Fibroblast of villous mesenchyme (primary cell): ENCODE measurements around the gene INPP5A. TPM values are rescaled to one million over a fixed set of nuclear protein-coding genes. Genes with fewer than 3 reads are reported as not detected.
"Not testable (repeated sequence)": the region's sequence is repeated elsewhere in the genome, so short reads cannot be mapped to it uniquely, and the experiment has no call there.

ENCODE experiments used
- DNase-seq: peaks from one replicate; pipeline ENCODE4 v3.0.0-alpha.2; 2010; ENCODE audit warnings: low read depth
- H3K4me3 ChIP-seq: 2 replicates; pipeline ENCODE4 v1.5.1; 2011; ENCODE audit warnings: low read depth, mild to moderate bottlenecking, low read length
- total RNA-seq: library from RNA; depleted of rRNA; stranded (reverse); fragments of >200 nt; gene quantifications from 2 replicates; pipeline ENCODE4 v1.2.3, GENCODE V29; 2012
- TF ChIP-seq, protein P1 (sequence below): IDR thresholded peaks from 2 replicates; pipeline ENCODE4 v1.5.1; 2012; ENCODE audit warnings: low read depth, mild to moderate bottlenecking, low read length; ENCODE audit not compliant: insufficient read depth

INPP5A gene, protein sequence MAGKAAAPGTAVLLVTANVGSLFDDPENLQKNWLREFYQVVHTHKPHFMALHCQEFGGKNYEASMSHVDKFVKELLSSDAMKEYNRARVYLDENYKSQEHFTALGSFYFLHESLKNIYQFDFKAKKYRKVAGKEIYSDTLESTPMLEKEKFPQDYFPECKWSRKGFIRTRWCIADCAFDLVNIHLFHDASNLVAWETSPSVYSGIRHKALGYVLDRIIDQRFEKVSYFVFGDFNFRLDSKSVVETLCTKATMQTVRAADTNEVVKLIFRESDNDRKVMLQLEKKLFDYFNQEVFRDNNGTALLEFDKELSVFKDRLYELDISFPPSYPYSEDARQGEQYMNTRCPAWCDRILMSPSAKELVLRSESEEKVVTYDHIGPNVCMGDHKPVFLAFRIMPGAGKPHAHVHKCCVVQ
- 33.2 and 36.7 TPM in 2 replicates for total RNA-seq

DNA sequence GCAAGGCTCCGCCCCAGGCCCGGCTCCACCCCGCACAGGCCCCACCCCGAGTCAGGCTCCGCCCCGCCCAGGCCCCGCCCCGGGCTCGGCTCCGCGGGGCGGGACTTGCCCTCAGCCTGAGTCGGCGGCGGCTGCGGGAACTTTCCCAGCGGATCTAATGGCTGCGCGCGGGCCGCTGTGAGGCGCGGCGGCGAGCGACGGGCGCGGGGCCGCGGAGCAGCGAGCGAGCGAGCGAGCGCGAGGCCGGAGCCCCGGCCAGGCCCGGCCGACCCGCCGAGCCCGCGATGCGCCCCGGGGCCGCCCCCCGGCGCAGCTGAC is at the start of gene INPP5A:
Gene INPP5A (plus strand): TSS at position 104 of the 318 bp plus-strand sequence. CDS start 310 bp downstream, outside the sequence.
- DNase-seq = no peak
- H3K4me3 ChIP-seq = peak within 1 kb of the TSS; percentile 83
- TF ChIP-seq, protein P1, sequence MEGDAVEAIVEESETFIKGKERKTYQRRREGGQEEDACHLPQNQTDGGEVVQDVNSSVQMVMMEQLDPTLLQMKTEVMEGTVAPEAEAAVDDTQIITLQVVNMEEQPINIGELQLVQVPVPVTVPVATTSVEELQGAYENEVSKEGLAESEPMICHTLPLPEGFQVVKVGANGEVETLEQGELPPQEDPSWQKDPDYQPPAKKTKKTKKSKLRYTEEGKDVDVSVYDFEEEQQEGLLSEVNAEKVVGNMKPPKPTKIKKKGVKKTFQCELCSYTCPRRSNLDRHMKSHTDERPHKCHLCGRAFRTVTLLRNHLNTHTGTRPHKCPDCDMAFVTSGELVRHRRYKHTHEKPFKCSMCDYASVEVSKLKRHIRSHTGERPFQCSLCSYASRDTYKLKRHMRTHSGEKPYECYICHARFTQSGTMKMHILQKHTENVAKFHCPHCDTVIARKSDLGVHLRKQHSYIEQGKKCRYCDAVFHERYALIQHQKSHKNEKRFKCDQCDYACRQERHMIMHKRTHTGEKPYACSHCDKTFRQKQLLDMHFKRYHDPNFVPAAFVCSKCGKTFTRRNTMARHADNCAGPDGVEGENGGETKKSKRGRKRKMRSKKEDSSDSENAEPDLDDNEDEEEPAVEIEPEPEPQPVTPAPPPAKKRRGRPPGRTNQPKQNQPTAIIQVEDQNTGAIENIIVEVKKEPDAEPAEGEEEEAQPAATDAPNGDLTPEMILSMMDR = no peak

DNA sequence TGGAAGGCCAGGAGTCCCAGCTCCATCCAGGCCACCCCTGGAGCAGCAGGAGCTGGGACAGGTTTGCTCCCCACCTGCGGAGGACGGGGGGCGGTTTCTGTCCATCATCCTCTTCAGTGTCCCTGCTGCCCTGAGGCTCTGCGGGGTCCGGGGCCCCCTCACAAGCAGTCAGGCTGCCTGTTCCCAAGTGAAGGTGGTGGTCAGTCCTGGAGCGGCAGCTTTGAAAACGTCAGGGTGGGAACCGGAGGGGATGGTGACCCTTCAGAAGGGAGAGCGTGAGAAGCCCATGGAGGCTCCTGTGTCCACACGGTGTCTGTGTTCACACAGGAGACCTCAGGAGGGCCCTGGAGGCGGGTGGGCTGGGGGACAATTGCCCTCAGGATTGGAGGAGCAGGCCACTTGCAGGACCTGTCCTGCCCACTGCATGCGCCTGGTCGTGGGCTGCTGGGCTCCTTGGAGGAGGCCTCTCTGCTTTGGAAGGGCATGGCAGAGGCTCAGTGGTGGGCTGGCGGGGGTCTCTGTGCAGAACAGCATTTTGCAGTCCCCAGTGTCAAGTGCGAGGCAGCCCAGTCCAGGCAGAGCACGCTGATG is 49.3 kb upstream of the INPP5A start:
- no peak for DNase-seq
- TF ChIP-seq, protein P1 = no peak
- H3K4me3 ChIP-seq = no peak overlapping the region

DNA sequence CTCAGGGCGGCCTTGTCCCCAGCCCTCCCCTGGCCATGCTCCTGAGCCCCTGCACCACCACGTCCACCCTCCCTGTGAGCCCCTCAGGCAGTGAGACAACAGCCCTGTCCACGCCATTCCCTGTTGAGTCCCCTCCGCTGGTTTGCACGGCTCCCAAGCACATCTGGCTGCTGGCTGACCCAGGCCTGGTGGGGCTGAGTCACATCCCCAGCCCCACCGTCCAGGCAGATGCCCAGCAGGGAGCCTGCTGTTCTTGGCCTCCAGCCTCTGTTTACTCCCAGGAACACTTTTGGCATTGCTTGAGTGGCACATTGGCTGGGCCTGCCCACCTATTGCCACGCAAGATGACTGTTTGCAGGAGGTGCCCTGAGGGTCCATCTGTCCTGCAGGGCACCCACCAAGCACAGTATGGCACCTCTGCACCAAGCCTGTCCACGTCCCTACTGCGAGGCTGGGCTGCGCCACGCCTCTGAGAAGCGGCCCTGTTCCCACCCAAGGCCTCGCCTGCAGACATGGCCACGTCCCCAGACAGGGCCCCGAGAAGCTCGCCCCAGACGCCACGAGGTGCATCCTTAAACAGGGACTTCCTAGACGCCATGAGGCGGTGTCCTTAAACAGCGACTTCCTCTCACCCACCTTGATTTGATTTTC is 48.4 kb upstream of the INPP5A start:
- DNase-seq = peak; percentile 6
- TF ChIP-seq, protein P1 = no peak
- H3K4me3 ChIP-seq = no peak overlapping the region

DNA sequence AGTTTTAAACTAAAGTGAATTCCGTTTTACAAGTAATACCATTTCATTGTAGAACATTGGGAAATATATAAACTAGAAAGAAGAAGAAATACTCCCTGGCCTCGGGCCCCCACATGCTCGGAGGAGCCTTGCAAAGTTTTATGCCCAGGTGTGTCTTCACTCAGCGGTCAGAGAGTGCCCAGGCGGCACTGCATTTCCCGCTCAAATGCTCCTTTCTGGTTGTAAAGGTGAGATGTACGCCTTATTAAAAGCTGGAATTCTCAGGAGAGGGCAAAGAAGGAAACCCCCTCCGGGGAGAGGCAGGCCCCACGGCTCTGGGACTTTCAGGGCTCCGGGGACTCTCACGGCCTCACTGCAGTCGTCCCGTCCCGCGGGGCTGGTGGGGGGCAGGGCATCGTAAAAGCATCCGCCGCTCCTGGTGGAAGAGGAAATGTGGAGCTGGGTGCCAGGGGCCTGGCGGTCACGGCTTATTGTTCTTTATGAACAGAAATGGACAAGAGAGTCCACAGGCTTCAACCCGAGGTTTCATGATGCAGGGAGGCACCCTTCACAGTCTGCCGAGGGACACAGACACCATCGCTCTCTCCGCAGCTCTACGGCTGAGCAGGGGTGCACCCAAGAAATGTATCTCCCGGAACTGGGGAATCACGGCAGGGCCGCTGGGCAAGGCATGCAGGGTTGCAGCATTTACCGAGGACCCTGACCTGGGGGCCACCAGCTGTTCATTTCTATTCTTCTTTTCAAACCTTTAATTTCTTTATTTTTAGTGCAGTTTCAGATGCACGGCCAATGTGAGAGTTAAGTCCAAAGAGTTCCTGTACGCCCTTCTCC is 47.7 kb upstream of the INPP5A start:
- TF ChIP-seq, protein P1 = no peak
- H3K4me3 ChIP-seq = no peak overlapping the region
- no peak for DNase-seq

DNA sequence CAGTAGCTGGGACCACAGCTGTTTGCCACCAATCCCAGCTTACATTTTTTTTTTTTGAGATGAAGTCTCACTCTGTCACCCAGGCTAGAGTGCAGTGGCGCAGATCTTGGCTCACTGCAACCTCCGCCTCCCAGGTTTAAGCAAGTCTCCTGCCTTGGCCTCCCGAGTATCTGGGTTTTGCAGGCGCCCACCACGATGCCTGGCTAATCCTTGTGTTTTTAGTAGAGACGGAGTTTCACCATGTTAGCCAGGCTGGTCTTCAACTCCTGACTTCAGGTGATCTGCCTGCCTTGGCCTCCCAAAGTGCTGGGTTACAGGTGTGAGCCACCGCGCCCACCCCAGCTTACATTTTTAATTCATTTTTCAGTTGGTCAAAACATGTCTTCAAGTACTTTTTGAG is 46.1 kb upstream of the INPP5A start:
- not testable (repeated sequence) for H3K4me3 ChIP-seq, DNase-seq

DNA sequence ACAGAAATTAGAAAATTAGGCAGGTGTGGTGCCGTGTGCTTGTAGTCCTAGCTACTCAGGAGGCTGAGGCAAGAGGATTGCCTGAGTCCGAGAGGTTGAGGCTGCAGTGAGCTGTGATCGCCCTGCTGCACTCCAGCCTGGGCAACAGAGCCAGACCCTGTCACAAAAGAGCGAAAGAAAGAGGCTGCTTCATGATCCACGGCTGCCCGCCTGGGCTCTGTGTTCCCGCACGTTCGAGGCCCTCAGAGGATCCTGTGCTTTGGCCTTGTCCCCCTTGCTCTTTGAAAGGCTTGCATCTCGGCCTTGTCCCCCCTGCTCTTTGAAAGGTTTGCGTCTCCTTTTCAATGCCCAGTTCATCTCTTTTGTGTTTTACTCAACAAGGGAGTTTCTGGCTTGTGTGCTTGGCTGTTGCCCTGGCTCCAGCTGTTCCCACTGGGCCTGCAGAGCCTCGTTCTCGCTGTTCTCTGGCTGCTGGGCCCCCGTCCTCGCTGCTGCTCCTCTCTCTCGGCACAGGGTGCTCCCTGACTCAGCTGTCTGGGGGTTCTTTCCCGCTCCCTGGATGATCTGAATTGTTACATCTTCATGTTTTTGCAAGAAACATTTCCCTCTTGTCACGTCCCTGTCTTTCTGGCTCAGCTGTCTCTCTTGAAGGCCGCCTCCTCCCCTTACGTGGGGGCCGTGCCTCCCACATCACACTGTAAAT is 45.1 kb upstream of the INPP5A start:
- TF ChIP-seq, protein P1 = no peak
- H3K4me3 ChIP-seq = no peak overlapping the region
- peak; percentile 9 for DNase-seq
